ENCODE results near the gene ADIRF.

GRCh38 chr10:86960003-86960862 is 8.0 kb upstream of the ADIRF start:
- peak; percentile 86 for TF ChIP-seq SP1 (CRISPR knock-in tag; conservative IDR thresholded peaks at IDR 0.05)
- no peak for TF ChIP-seq E2F5 (CRISPR knock-in tag; IDR thresholded peaks at IDR 0.05)
- no peak for TF ChIP-seq ESRRA (CRISPR knock-in tag; IDR thresholded peaks at IDR 0.05; ENCODE audit: borderline replicate concordance)

Data from WTC11 (cell line).